Measurements from ENCODE around the gene PHF19. TPM values are rescaled to one million over a fixed set of nuclear protein-coding genes. Genes with fewer than 3 reads are reported as not detected.

PHF19 gene
- total RNA-seq, 1 experiment from 2014 or later: 39.0 TPM

DNA sequence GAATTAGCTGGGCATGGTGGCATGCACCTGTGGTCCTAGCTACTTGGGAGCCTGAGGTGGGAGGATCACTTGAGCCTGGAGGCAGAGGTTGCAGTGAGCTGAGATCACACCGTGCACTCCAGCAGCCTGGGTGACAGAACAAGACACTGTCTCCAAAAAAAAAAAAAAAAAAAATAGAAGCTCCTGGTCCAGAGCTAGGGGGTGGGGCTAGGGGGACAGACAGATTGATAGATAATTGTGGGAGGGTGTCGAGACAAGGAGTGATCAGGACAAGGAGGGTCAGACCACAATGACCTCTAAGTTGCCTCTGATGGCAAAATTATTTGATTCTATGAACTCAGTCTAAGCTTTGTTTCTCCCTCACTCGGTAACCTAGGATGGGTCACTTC lies 6.6 kb upstream of the PHF19 start (continued):
- TF ChIP-seq ZNF138 (CRISPR knock-in tag; conservative IDR thresholded peaks at IDR 0.05) (no peak), RELA (CRISPR knock-in tag; IDR thresholded peaks at IDR 0.05; ENCODE audit: borderline replicate concordance) (no peak)

DNA sequence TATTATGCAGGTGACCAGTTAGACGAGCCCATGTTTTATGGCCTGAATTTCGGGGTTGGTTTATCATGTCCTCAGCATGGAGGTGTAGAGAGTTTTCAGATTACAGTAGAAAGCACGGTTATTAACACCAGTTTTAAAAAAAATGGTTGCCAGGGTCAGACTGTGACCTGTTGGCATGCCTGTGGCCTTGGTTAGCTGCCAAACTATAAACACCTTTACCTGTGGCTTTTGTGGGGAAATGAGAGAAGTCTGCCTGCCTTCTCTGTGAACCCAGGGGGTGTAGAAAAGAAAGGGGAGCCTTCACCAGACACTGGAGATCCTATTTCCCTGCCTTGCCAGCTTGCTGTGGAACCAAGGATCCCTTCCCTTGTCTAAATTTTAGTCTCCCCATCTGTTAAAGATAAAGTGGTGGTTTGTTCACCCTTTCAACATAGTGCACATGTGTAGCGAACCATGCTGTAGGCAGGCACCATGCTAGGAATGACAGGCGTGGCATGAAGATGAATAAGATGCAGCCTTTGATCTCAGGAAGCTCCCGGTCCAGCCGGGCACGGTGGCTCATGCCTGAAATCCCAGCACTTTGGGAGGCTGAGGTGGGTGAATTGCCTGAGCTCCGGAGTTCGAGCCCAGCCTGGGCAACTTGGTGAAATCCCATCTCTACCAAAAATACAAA lies 6.1 kb upstream of the PHF19 start:
- no peaks in the 10 kb centered on the region for H3K27me3 Mint-ChIP-seq (ENCODE audit: low read depth)
- peaks cover 12% of the 10 kb centered on the region for H3K4me1 Mint-ChIP-seq
- no peaks in the 10 kb centered on the region for H3K36me3 Mint-ChIP-seq
- no peak for TF ChIP-seq NR1H2 (CRISPR knock-in tag; IDR thresholded peaks at IDR 0.05)
- TF ChIP-seq TCF7 (CRISPR knock-in tag; IDR thresholded peaks at IDR 0.05; ENCODE audit: low read depth): no peak
- TF ChIP-seq TEAD4 (CRISPR knock-in tag; IDR thresholded peaks at IDR 0.05): no peak
- TF ChIP-seq, protein P1, sequence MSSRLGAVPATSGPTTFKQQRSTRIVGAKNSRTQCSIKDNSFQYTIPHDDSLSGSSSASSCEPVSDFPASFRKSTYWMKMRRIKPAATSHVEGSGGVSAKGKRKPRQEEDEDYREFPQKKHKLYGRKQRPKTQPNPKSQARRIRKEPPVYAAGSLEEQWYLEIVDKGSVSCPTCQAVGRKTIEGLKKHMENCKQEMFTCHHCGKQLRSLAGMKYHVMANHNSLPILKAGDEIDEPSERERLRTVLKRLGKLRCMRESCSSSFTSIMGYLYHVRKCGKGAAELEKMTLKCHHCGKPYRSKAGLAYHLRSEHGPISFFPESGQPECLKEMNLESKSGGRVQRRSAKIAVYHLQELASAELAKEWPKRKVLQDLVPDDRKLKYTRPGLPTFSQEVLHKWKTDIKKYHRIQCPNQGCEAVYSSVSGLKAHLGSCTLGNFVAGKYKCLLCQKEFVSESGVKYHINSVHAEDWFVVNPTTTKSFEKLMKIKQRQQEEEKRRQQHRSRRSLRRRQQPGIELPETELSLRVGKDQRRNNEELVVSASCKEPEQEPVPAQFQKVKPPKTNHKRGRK (CRISPR knock-in tag; IDR thresholded peaks at IDR 0.05; ENCODE audit: borderline replicate concordance): no peak
- TF ChIP-seq, protein P2, sequence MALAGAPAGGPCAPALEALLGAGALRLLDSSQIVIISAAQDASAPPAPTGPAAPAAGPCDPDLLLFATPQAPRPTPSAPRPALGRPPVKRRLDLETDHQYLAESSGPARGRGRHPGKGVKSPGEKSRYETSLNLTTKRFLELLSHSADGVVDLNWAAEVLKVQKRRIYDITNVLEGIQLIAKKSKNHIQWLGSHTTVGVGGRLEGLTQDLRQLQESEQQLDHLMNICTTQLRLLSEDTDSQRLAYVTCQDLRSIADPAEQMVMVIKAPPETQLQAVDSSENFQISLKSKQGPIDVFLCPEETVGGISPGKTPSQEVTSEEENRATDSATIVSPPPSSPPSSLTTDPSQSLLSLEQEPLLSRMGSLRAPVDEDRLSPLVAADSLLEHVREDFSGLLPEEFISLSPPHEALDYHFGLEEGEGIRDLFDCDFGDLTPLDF (CRISPR knock-in tag; IDR thresholded peaks at IDR 0.05): no peak
- TF ChIP-seq ZNF396 (CRISPR knock-in tag; IDR thresholded peaks at IDR 0.05; ENCODE audit: borderline replicate concordance): no peak
- TF ChIP-seq KAT7 (CRISPR knock-in tag; IDR thresholded peaks at IDR 0.05; ENCODE audit: borderline replicate concordance): no peak
- TF ChIP-seq OVOL2 (CRISPR knock-in tag; IDR thresholded peaks at IDR 0.05; ENCODE audit: borderline replicate concordance): no peak
- TF ChIP-seq RELA (CRISPR knock-in tag; IDR thresholded peaks at IDR 0.05; ENCODE audit: borderline replicate concordance): no peak
- no peak for TF ChIP-seq ZBTB21 (CRISPR knock-in tag; IDR thresholded peaks at IDR 0.05; ENCODE audit: borderline replicate concordance)
- no peak for TF ChIP-seq SOX15 (CRISPR knock-in tag; IDR thresholded peaks at IDR 0.05)
- TF ChIP-seq, protein P3, sequence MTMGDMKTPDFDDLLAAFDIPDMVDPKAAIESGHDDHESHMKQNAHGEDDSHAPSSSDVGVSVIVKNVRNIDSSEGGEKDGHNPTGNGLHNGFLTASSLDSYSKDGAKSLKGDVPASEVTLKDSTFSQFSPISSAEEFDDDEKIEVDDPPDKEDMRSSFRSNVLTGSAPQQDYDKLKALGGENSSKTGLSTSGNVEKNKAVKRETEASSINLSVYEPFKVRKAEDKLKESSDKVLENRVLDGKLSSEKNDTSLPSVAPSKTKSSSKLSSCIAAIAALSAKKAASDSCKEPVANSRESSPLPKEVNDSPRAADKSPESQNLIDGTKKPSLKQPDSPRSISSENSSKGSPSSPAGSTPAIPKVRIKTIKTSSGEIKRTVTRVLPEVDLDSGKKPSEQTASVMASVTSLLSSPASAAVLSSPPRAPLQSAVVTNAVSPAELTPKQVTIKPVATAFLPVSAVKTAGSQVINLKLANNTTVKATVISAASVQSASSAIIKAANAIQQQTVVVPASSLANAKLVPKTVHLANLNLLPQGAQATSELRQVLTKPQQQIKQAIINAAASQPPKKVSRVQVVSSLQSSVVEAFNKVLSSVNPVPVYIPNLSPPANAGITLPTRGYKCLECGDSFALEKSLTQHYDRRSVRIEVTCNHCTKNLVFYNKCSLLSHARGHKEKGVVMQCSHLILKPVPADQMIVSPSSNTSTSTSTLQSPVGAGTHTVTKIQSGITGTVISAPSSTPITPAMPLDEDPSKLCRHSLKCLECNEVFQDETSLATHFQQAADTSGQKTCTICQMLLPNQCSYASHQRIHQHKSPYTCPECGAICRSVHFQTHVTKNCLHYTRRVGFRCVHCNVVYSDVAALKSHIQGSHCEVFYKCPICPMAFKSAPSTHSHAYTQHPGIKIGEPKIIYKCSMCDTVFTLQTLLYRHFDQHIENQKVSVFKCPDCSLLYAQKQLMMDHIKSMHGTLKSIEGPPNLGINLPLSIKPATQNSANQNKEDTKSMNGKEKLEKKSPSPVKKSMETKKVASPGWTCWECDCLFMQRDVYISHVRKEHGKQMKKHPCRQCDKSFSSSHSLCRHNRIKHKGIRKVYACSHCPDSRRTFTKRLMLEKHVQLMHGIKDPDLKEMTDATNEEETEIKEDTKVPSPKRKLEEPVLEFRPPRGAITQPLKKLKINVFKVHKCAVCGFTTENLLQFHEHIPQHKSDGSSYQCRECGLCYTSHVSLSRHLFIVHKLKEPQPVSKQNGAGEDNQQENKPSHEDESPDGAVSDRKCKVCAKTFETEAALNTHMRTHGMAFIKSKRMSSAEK (CRISPR knock-in tag; IDR thresholded peaks at IDR 0.05; ENCODE audit: borderline replicate concordance): no peak
- TF ChIP-seq, protein P4, sequence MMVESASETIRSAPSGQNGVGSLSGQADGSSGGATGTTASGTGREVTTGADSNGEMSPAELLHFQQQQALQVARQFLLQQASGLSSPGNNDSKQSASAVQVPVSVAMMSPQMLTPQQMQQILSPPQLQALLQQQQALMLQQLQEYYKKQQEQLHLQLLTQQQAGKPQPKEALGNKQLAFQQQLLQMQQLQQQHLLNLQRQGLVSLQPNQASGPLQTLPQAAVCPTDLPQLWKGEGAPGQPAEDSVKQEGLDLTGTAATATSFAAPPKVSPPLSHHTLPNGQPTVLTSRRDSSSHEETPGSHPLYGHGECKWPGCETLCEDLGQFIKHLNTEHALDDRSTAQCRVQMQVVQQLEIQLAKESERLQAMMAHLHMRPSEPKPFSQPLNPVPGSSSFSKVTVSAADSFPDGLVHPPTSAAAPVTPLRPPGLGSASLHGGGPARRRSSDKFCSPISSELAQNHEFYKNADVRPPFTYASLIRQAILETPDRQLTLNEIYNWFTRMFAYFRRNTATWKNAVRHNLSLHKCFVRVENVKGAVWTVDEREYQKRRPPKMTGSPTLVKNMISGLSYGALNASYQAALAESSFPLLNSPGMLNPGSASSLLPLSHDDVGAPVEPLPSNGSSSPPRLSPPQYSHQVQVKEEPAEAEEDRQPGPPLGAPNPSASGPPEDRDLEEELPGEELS (CRISPR knock-in tag; IDR thresholded peaks at IDR 0.05): no peak
- H3K4me3 Mint-ChIP-seq: no peak overlapping the region
- ATAC-seq (no peak), DNase-seq (ENCODE audit: low spot score) (no peak)
- H3K27ac Mint-ChIP-seq: no peak overlapping the region
- CTCF ChIA-PET: interaction anchor here (0.6 to 1.4 kb wide), 4 partner anchors 9 to 41 kb away, joined by 3 to 4 read pairs (median 4); no protein-coding TSS in a partner anchor
- POLR2A ChIA-PET: no interaction called here
- H3K9me3 Mint-ChIP-seq: no peaks in the 10 kb centered on the region
